ENCODE measurements around the gene CXorf49B.
"Not testable (repeated sequence)": the region's sequence is repeated elsewhere in the genome, so short reads cannot be mapped to it uniquely, and the experiment has no call there.

CXorf49B gene

GRCh38 chrX:71763049-71763448 lies at the start of gene CXorf49B:
TSS of gene CXorf49B (plus strand) at chrX:71763349. CDS start at chrX:71763424, 75 bp downstream.
- not testable (repeated sequence) for DNase-seq (ENCODE audit: low read depth)

DNA sequence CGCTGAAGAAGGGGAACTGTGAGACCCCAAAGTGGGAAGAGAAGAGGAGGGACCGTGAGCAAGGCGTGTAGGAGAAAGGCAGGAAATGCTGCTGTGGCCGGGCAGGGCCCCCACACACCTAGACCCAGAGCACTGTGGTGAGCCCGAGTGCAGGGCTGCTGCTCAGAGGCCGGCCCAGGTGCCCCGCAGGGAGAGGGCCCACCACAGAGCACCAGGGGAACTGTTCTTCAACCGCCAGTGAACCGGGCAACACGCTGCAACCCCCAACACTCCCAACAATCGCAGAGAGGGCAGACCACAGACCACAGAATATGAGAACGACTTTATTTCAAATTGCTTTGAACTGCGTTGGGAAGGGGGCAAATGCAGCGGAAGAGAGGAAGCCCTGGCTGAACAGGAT lies 49.1 kb upstream of the CXorf49B start:
- DNase-seq (ENCODE audit: low read depth) = not testable (repeated sequence)

DNA sequence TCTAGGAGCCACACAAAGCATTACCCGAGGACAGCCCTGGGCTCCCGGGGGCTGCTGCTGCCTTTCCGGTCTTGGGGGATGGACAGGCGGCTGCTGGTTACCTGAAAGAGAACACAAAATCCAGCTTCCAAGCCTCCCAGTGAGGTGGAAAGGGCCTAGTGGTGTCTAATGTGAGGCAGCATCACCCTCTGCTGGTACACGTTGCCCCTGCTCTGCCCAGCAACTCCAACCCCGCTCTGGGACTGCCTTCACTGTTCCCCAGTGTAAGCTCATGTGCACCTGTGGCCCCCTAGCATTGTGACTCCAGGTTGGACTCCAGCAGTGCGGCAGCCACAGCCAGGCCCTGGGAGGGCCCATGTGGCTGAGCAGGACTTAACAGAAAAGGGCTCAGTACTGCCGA lies 47.6 kb upstream of the CXorf49B start:
- not testable (repeated sequence) for DNase-seq (ENCODE audit: low read depth)

DNA sequence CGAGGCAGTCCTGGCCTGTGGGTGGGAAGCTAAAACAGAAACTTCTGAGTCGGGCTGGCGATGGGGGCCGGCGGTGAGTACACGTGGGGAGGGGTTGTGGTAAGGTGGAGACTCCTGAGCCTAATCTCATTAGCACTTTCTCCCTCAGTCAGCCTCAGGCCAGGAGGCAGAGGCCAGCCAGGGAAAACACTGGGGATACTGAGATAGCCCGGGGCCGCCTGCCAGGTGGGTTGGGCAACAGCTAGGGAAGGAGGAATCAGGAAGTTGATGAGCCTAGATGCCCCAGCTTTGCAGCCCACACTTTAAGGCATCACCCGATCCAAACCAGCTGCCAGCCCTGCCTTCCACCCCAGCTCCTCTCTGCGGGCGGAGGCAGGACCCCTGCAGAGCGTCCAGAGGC lies 46.8 kb upstream of the CXorf49B start:
- DNase-seq (ENCODE audit: low read depth) = not testable (repeated sequence)

GRCh38 chrX:71718185-71718584 lies 45.0 kb upstream of the CXorf49B start, which contains the start of gene CXorf49:
TSS of gene CXorf49 (minus strand) at chrX:71718285. CDS start at chrX:71718151, 134 bp downstream.
- not testable (repeated sequence) for DNase-seq (ENCODE audit: low read depth)

DNA sequence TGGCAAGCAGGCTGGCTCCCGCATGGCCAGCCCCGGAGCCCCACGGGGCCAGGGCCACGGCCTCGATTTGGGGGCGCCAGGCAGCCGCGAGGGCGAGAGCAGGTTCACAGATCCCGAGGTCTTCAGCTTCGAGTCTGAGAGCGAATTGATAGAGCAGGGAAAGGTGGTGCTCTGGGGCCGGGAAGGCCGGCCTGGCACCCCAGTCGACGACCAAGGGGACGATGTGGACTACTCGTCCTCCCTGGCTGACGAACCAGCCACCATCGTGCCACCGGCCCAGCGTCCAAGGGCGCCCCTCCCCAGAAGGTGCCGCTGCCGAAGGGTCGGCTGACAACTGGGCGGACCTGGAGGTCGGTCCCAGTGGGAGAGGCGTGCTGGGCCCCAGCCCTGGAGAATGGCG lies 44.0 kb upstream of the CXorf49B start:
- DNase-seq (ENCODE audit: low read depth) = not testable (repeated sequence)

DNA sequence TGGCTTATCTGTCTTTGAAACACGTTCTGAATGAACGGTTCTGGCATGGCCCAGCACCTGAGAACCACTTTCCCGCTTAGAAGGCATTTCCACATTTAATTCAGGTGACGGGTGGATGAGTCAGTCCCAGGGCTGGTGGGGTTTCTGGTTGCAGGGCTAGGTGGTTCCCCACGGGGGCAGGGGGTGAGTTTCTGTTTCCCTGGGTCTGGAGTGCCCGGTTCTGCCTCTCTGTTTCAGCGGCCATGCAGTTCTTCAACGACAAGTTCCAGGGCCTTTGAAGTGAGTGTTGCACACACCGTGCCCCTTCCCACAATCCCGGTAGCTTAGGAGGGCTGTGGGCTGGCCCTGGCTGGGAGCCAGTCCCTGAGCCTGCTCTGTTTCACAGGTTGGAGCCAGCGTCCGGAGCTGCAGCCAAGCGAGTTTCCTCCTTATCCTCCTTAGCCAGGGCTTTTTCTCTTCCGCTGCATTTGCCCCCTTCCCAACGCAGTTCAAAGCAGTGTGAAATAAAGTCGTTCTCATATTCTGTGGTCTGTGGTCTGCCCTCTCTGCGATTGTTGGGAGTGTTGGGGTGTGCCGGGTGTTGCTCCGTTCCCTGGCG lies 42.8 kb upstream of the CXorf49B start:
- DNase-seq (ENCODE audit: low read depth) = not testable (repeated sequence)

DNA sequence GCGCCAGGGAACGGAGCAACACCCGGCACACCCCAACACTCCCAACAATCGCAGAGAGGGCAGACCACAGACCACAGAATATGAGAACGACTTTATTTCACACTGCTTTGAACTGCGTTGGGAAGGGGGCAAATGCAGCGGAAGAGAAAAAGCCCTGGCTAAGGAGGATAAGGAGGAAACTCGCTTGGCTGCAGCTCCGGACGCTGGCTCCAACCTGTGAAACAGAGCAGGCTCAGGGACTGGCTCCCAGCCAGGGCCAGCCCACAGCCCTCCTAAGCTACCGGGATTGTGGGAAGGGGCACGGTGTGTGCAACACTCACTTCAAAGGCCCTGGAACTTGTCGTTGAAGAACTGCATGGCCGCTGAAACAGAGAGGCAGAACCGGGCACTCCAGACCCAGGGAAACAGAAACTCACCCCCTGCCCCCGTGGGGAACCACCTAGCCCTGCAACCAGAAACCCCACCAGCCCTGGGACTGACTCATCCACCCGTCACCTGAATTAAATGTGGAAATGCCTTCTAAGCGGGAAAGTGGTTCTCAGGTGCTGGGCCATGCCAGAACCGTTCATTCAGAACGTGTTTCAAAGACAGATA lies 2.4 kb upstream of the CXorf49B start:
- not testable (repeated sequence) for DNase-seq (ENCODE audit: low read depth)

- DNase-seq (ENCODE audit: low read depth) = not testable (repeated sequence)
Observed at GRCh38 chrX:71764832-71765231, 1.7 kb downstream of the CXorf49B start.

- DNase-seq (ENCODE audit: low read depth) = not testable (repeated sequence)
Observed at GRCh38 chrX:71765613-71766012, 2.5 kb downstream of the CXorf49B start.

GRCh38 chrX:71767134-71767533 lies 4.0 kb downstream of the CXorf49B start:
- DNase-seq (ENCODE audit: low read depth) = not testable (repeated sequence)

- not testable (repeated sequence) for DNase-seq (ENCODE audit: low read depth)
Observed at GRCh38 chrX:71778322-71778721, 15.2 kb downstream of the CXorf49B start.

DNA sequence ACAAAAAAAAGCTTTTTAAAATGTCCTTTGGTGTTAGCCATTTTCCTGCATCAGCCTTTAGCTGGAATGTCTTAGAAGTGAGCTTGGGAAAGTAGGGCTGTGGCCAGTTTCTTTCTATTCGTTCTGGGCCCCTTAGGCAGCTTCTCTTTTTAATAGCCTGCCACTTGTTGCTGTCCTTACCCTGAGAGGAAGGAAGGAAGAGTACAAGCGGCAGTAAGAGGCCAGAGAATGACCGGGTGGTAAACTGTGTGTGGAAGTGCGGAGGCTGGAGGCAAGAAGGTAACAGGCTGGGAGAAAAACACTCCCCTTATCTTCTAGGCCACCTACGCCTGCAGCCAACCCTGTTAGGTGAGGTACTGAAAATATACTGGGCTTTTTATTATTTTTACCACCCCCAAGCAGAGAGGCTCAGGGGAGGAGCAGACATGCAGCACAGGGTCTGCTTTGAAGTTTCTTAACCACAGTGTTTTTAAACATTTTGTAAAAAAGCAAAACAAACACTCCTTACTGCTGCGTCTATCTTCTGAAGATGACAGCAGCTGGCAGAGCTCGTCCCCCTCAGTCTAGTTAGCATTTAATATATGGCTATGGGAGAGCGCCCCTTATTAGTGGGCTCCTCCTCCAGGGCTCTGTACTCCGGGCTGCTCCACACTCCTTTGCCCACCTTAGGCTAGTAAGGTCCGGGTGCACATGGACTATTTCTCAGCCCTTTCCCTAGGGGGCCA lies 19.2 kb downstream of the CXorf49B start:
- DNase-seq (ENCODE audit: low read depth) = not testable (repeated sequence)

- not testable (repeated sequence) for DNase-seq (ENCODE audit: low read depth)
Observed at GRCh38 chrX:71782950-71783299, 19.8 kb downstream of the CXorf49B start.

GRCh38 chrX:71783569-71784347 lies 20.6 kb downstream of the CXorf49B start:
- DNase-seq (ENCODE audit: low read depth) = not testable (repeated sequence)

DNA sequence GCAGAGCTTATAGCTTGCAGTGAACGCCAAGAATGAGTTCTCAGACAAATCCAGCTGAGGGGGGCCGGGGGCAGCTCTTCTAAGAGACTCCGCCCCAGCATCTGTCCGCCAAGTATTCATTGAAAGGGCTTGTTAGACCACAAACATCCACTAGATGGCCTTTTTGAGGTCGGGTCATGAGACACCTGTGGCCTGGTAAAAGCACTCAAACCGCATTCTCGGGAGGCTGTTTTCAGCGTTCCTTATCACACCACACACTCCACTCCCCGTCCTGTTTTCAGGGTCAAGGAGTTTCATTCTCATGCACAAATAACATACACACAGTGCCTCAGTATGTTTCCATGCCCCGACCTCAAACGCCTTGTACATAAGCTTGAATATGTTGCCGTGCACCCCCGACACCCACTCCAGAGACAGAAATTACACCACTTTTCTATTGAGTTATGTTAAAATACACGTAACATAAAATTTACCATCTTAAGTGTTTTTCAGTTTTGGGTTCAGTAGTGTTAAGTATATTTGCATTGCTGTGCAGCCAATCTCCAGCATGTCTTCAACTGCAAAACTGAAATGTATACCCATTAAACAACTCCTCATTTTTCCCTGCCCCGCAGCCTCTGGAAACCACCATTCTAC lies 21.3 kb downstream of the CXorf49B start:
- not testable (repeated sequence) for DNase-seq (ENCODE audit: low read depth)

DNA sequence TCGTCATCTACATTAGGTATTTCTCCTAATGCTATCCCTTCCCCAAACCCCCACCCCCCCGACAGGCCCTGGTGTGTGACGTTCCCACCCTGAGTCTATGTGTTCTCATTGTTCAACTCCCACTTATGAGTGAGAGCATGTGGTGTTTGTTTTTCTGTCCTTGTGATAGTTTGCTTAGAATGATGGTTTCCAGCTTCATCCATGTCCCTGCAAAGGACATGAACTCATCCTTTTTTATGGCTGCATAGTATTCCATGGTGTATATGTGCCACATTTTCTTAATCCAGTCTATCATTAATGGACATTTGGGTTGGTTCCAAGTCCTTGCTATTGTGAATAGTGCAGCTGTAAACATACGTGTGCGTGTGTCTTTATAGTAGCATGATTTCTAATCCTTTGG lies 43.3 kb downstream of the CXorf49B start:
- not testable (repeated sequence) for DNase-seq (ENCODE audit: low read depth)

GRCh38 chrX:71809886-71810285 lies 46.7 kb downstream of the CXorf49B start:
- no peak for DNase-seq (ENCODE audit: low read depth)

GRCh38 chrX:71814123-71814912 lies 51.2 kb downstream of the CXorf49B start:
- DNase-seq (ENCODE audit: low read depth) = no peak

DNA sequence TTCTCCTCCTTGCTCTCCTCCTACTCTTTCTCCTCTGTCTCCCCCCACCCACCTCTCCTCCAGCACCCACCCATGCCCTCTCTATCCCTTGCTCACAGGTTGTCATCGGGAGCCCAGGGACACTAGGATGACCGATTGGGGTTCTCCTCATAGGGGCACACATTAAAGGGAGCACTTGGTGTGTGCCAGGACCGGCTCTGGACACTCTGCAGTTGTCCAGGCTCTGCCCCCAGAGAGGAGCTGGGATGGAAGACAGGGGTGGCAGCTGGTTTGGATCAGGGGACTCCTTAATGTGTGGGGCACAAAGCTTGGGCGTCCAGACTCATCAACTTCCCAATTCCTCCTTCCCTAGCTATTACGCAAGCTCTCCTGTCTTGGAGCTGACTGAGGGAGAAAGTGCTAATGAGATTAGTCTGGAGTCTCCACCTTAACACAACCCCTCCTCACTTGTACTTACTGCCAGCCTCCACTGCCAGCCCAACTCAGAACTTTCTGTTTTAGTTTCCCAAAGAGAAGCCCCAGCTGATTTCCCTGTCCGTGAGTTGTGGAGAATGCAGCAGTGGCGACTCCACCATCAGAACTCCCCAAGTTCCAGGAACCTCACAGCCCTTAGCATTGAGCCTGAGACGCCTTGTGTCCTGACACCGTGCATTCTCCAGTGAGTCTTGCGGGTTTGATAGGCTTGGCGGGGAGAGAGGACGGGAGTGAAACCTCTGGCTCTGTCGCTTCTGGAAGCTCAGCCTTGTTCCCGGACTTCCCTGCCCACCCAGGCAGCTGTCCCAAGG lies 52.2 kb downstream of the CXorf49B start:
- DNase-seq (ENCODE audit: low read depth) = no peak

All from stimulated activated CD8-positive, alpha-beta memory T cell treated with anti-CD3 and anti-CD28 coated beads, Interleukin-7, amount 100 ng/mL, for 24 hours (primary cell).